ENCODE measurements around the gene GAREM2.

DNA sequence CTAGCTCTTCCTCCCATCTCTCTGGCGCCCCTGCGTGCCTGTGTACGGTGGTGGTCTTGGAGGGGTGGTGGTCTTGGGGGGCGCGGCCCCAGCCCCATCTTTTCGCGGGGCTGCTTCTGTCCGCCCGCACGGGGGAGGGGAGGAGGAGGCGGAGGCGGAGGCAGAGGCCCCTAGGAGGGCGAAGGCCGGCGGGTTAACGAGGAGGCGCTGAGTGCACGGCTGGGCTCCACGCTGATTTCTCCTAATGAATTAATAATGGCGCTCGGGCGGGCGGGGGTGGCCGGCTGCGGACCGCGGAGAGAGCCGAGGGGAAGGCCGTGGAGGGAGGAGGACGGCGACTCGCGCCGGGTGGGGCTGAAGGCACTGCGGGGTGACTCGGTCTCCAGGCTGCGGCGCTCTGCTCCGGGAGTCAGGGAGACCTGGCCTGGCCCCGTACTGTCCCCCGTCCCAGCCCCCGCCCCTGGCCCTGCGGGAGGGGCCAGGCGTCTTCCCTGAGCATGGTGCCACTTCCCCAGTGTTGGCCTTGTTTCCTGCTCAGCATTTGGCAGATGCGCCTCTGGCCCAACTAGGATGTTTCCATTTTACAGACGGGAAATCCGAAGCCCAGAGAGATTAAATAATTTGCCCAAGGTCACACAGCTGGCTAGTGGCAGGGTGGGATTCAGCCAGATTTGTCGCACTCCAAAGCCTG, 6.0 kb downstream of the GAREM2 start:
- TF ChIP-seq, protein P1, sequence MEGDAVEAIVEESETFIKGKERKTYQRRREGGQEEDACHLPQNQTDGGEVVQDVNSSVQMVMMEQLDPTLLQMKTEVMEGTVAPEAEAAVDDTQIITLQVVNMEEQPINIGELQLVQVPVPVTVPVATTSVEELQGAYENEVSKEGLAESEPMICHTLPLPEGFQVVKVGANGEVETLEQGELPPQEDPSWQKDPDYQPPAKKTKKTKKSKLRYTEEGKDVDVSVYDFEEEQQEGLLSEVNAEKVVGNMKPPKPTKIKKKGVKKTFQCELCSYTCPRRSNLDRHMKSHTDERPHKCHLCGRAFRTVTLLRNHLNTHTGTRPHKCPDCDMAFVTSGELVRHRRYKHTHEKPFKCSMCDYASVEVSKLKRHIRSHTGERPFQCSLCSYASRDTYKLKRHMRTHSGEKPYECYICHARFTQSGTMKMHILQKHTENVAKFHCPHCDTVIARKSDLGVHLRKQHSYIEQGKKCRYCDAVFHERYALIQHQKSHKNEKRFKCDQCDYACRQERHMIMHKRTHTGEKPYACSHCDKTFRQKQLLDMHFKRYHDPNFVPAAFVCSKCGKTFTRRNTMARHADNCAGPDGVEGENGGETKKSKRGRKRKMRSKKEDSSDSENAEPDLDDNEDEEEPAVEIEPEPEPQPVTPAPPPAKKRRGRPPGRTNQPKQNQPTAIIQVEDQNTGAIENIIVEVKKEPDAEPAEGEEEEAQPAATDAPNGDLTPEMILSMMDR (optimal IDR thresholded peaks at IDR 0.05 in 1 of 3, IDR thresholded peaks at IDR 0.05 in 1 of 3, conservative IDR thresholded peaks at IDR 0.05 in 1 of 3; ENCODE audit: extremely low read depth in 1 of 3, insufficient read depth in 2 of 3, low read length in 3 of 3): no peak
- TF ChIP-seq EZH2 (IDR thresholded peaks at IDR 0.05; ENCODE audit: low read length): no peak
